Measurements from ENCODE around the gene MDM4. TPM values are rescaled to one million over a fixed set of nuclear protein-coding genes. Genes with fewer than 3 reads are reported as not detected.

MDM4 gene
- total RNA-seq, 4 donors from 2014 or later, result 21.6 to 51.1 (median 28.5) TPM

DNA sequence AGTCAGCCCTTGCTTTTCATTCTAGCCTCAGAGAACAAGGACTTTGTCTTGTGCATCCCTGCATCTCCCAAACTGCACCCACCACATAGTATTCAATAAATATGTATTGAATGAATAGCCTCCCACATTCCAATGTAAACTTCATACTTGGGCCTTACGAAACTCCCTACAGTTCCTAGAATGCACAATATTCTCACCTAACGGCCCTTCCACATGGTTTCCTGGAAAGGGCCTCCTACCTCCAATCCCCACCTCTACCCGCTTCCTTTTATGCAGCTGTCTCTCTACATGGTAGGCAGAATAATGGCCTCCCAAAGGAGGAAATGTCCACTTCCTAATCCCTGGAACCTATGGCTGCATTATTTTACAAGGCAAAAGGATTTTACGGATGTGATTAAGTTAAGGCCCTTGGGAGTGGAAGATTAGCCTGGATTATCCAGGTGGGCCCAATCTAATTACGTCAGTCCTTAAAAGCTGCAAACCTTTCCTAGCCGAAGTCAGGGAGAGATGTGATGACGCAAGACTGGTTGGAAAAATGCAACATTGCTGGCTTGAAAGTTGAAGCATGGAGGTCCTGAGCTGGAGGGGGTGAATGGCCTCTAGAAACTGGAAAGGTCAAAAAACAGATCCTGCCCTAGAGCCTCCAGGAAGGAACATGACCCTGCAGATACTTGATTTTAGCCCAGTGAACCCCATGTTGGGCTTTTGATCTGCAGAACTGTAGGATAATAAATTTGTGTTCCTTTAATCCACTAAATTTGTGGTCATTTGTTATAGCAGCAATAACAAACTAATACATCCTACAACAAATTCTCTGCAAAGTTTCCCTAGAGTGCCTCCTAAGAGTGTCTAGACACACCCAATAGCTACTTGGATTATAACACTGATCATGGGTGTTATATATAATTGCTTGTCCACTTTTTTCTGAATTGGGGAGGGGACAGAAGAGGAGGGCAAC is 16.4 kb upstream of the MDM4 start:
- Histone ChIP-seq H3K27ac (replicated peaks in 1 of 4) (no peak overlapping the region), H3K9me3 (no peaks in the 10 kb centered on the region), H3K4me1 (peaks cover 11 to 18% (median 12%) of the 10 kb centered on the region in 4 donors), H3K27me3 (no peaks in the 10 kb centered on the region), H3K4me3 (no peak overlapping the region), H3K36me3 (no peaks in the 10 kb centered on the region)
- intact Hi-C loops (cut with DNase I), result loop anchor here (5.0 kb wide), 1 partner anchor 67 kb away; no protein-coding TSS in a partner anchor
- no peak for DNase-seq (ENCODE audit: extremely low spot score)
- WGBS, result 92% methylated on average over 7 of the region's 7 CpGs
- TF ChIP-seq POLR2AphosphoS5 (IDR thresholded peaks at IDR 0.05) (no peak), CTCF (IDR thresholded peaks at IDR 0.05) (no peak), POLR2A (IDR thresholded peaks at IDR 0.05; ENCODE audit: low read depth) (no peak), EP300 (IDR thresholded peaks at IDR 0.05) (no peak)

DNA sequence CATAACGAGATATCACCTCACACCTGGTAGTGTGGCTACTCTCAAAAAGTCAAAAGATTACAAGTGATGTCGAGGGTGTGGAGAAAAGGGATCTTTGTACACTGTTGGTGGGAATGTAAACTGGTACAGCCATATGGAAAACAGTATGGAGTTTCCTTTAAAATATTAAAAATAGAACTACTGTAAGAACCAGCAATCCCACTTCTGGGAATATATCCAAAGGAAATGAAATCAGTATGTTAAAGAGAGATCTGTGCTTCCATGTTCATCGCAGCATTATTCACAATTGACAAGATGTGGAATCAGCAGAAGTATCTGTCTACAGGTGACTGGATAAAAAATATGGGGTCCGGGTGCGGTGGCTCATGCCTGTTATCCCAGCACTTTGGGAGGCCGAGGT is 14.0 kb upstream of the MDM4 start:
- no peaks in the 10 kb centered on the region for H3K36me3 ChIP-seq
- no peak overlapping the region for H3K4me3 ChIP-seq
- WGBS, result 78% methylated on average over 6 of the region's 6 CpGs
- no peaks in the 10 kb centered on the region for H3K9me3 ChIP-seq
- H3K27ac ChIP-seq (replicated peaks in 1 of 4), result no peak overlapping the region
- intact Hi-C loops (cut with DNase I), result loop anchor here (2.0 to 5.0 kb wide), 2 partner anchors 55 to 70 kb away; no protein-coding TSS in a partner anchor
- no peaks in the 10 kb centered on the region for H3K27me3 ChIP-seq
- TF ChIP-seq POLR2A (IDR thresholded peaks at IDR 0.05; ENCODE audit: low read depth) (no peak), EP300 (IDR thresholded peaks at IDR 0.05) (no peak), CTCF (IDR thresholded peaks at IDR 0.05) (no peak), POLR2AphosphoS5 (IDR thresholded peaks at IDR 0.05) (no peak)
- peaks cover 7 to 16% (median 13%) of the 10 kb centered on the region in 4 donors for H3K4me1 ChIP-seq
- no peak for DNase-seq (ENCODE audit: extremely low spot score)

DNA sequence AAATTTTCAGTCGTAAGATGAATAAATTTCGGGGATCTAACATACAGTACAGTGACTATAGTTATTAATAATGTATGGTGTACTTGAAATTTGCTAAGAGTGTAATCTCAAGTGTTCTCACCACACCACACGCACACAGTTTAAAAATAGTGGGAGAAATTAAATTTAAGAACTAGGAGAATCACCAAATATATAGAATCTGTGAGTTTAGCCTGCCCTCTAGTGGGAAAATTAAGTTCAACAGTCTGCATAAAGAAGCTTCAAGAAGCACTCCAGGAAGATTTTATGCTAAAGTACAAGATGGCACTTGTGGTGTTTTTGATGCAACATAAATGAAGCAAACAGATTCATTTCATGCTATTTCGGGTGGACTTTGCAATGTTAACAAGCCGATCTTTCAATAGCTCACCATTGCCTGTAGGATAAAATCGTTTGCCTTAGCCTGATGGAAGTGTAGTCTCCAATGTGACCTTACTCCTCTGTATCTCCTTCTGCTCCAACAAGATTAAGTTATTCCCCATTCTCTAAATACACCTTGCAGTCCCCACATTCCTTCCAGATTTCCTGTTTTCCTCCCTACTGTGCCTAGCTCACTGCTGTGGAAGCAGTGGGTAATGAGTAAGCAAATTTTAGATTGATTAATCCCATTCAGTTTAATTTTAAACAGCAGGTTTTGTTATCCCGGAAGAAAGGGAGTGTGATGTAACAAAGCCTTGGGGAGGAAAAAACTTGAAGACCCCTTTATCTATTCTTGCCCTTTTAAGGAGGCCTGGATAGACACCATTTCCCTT is 12.9 kb upstream of the MDM4 start:
- WGBS, result 22% methylated on average over 7 of the region's 7 CpGs
- intact Hi-C loops (cut with DNase I), result loop anchor here (2.0 to 5.0 kb wide), 2 partner anchors 57 to 71 kb away; no protein-coding TSS in a partner anchor
- H3K4me1 ChIP-seq, result peaks cover 7 to 25% (median 22%) of the 10 kb centered on the region in 4 donors
- no peaks in the 10 kb centered on the region for H3K36me3 ChIP-seq
- no peaks in the 10 kb centered on the region for H3K9me3 ChIP-seq
- H3K27me3 ChIP-seq, result no peaks in the 10 kb centered on the region
- peak; percentile 83 to 84 (median 83) for TF ChIP-seq CTCF (IDR thresholded peaks at IDR 0.05)
- TF ChIP-seq POLR2A (IDR thresholded peaks at IDR 0.05; ENCODE audit: low read depth), result no peak
- no peak for DNase-seq (ENCODE audit: extremely low spot score)
- H3K4me3 ChIP-seq, result no peak overlapping the region
- H3K27ac ChIP-seq (replicated peaks in 1 of 4), result no peak overlapping the region

DNA sequence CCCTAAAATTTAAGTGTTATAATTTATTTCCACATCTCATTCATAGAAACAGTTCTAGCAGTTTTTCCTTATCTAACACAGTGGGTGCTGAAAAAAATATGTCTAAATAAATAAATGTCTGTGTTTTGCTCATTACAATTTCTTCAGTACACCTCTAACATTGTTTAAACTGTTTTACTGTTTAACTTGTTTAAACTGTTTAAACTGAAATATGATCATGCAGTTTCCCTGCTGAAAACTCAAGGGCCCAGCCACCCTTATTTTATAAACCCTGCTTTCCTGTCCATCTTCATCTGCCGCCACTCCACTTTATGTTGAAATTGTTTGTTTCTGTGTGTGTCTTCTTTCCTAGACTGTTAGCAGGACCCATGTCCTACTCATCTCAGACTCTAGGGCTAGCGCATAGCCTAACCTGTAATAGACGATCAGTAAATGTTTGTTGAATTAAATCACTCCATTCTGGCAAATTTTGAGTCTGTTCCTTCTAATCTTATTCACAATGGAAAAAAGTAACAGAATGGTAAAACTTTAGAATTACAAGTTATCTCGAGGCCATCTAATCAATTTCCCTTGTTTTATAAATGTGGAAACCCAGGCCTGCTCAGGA is 12.2 kb upstream of the MDM4 start:
- Histone ChIP-seq H3K27me3 (no peaks in the 10 kb centered on the region), H3K9me3 (no peaks in the 10 kb centered on the region), H3K4me1 (peaks cover 7 to 25% (median 22%) of the 10 kb centered on the region in 4 donors), H3K4me3 (no peak overlapping the region), H3K36me3 (no peaks in the 10 kb centered on the region), H3K27ac (replicated peaks in 1 of 4) (no peak overlapping the region)
- intact Hi-C loops (cut with DNase I), result loop anchor here (2.0 to 5.0 kb wide), 2 partner anchors 57 to 72 kb away; no protein-coding TSS in a partner anchor
- no peak for DNase-seq (ENCODE audit: extremely low spot score)
- no peak for TF ChIP-seq EP300 (IDR thresholded peaks at IDR 0.05)
- TF ChIP-seq POLR2AphosphoS5 (IDR thresholded peaks at IDR 0.05), result no peak
- TF ChIP-seq CTCF (IDR thresholded peaks at IDR 0.05), result no peak
- no peak for TF ChIP-seq POLR2A (IDR thresholded peaks at IDR 0.05; ENCODE audit: low read depth)
- 82% methylated on average over 4 of the region's 4 CpGs for WGBS
